Progenitor cell of endocrine pancreas (in vitro differentiated cells): ENCODE results near the gene AVP. TPM values are rescaled to one million over a fixed set of nuclear protein-coding genes. Genes with fewer than 3 reads are reported as not detected.

ENCODE experiments used
- DNase-seq: peaks from one replicate; pipeline ENCODE4 v3.0.0; 2021; ENCODE audit warnings: low spot score; ENCODE audit not compliant: unreplicated experiment
- H3K27ac Mint-ChIP-seq: 2 replicates; pipeline ENCODE4 v1.8.0; 2021; ENCODE audit warnings: mild to moderate bottlenecking, moderate library complexity, mixed read lengths
- H3K27me3 Mint-ChIP-seq: 2 replicates; pipeline ENCODE4 v1.8.0; 2021; ENCODE audit warnings: mixed read lengths
- H3K36me3 Mint-ChIP-seq: 2 replicates; pipeline ENCODE4 v1.8.0; 2022; ENCODE audit warnings: mixed read lengths; ENCODE audit not compliant: insufficient read depth
- H3K4me1 Mint-ChIP-seq: 2 replicates; pipeline ENCODE4 v1.8.0; 2021; ENCODE audit warnings: low read depth, mixed read lengths
- H3K4me3 Mint-ChIP-seq: 2 replicates; pipeline ENCODE4 v1.8.0; 2021; ENCODE audit warnings: low read depth, mild to moderate bottlenecking, moderate library complexity, mixed read lengths
- H3K9me3 Mint-ChIP-seq: 2 replicates; pipeline ENCODE4 v1.8.0; 2021; ENCODE audit warnings: low read depth, mixed read lengths
- total RNA-seq: library from RNA; stranded (reverse); gene quantifications from 2 replicates; pipeline ENCODE4 v1.2.1, GENCODE V29; 2021
- TF ChIP-seq, protein P1 (sequence below): fragments of 200-600 bp; sonication (generic); IDR thresholded peaks from one replicate; pipeline ENCODE4 v1.5.0; 2021; ENCODE audit warnings: antibody characterized with exemption, mild to moderate bottlenecking; ENCODE audit not compliant: unreplicated experiment

The AVP gene
- total RNA-seq, 1 donor from 2014 or later: not detected

DNA sequence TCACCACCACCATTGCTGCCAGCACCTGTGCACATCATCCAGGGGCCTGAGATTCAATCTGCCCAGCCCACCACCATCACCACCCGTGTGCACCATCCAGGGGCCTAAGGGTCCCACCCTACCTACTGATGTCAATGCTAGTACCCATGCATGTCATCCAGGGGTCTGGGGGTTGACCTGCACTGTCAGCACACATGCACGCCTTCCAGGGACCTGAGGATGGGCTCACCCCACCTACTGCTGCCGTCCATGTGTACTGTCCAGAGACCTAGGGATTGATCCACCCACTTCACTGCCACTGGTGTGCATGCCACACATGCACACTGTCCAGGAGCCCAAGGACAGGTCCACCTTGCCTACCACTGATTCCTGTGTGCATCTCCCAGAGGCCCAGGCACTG, 25.0 kb downstream of the AVP start:
- peaks cover 4% of the 10 kb centered on the region for H3K9me3 Mint-ChIP-seq
- H3K4me3 Mint-ChIP-seq: no peak overlapping the region
- TF ChIP-seq, protein P1, sequence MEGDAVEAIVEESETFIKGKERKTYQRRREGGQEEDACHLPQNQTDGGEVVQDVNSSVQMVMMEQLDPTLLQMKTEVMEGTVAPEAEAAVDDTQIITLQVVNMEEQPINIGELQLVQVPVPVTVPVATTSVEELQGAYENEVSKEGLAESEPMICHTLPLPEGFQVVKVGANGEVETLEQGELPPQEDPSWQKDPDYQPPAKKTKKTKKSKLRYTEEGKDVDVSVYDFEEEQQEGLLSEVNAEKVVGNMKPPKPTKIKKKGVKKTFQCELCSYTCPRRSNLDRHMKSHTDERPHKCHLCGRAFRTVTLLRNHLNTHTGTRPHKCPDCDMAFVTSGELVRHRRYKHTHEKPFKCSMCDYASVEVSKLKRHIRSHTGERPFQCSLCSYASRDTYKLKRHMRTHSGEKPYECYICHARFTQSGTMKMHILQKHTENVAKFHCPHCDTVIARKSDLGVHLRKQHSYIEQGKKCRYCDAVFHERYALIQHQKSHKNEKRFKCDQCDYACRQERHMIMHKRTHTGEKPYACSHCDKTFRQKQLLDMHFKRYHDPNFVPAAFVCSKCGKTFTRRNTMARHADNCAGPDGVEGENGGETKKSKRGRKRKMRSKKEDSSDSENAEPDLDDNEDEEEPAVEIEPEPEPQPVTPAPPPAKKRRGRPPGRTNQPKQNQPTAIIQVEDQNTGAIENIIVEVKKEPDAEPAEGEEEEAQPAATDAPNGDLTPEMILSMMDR: no peak
- no peaks in the 10 kb centered on the region for H3K36me3 Mint-ChIP-seq
- H3K27ac Mint-ChIP-seq: no peak overlapping the region
- H3K4me1 Mint-ChIP-seq: peaks cover 6% of the 10 kb centered on the region
- no peak for DNase-seq
- H3K27me3 Mint-ChIP-seq: no peaks in the 10 kb centered on the region

DNA sequence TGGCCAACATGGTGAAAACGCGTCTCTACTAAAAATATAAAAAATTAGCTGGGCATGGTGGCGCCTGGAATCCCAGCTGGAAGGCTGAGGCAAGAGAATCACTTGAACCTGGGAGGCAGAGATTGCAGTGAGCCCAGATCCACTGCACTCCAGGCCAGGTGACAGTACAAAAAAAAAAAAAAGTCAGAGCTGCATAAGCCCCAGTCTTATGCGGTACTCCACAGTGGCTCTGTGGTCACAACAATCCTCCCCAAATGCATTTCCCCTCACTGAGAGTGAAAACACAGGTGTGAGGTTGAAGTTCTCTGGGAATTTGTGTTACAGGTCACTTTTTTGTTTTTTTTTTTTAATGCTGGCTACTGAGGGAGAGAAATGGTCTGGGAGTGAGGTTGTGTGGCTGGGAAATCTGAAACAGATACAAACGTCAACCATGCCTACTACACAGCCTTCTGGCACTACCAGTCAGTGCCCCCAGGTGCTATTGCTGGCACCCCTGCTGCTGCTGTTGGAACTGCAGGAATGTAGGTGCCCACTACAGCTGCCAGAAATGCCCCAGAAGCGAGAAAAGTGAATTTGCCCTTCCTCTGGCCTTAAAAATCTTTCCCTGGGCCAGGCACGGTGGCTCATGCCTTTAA, 33.0 kb downstream of the AVP start:
- Mint-ChIP-seq H3K27me3 (no peaks in the 10 kb centered on the region), H3K36me3 (peaks cover 13% of the 10 kb centered on the region), H3K27ac (no peak overlapping the region), H3K4me1 (peaks cover 6% of the 10 kb centered on the region), H3K4me3 (no peak overlapping the region), H3K9me3 (no peaks in the 10 kb centered on the region)
- no peak for DNase-seq
- TF ChIP-seq, protein P1: no peak

DNA sequence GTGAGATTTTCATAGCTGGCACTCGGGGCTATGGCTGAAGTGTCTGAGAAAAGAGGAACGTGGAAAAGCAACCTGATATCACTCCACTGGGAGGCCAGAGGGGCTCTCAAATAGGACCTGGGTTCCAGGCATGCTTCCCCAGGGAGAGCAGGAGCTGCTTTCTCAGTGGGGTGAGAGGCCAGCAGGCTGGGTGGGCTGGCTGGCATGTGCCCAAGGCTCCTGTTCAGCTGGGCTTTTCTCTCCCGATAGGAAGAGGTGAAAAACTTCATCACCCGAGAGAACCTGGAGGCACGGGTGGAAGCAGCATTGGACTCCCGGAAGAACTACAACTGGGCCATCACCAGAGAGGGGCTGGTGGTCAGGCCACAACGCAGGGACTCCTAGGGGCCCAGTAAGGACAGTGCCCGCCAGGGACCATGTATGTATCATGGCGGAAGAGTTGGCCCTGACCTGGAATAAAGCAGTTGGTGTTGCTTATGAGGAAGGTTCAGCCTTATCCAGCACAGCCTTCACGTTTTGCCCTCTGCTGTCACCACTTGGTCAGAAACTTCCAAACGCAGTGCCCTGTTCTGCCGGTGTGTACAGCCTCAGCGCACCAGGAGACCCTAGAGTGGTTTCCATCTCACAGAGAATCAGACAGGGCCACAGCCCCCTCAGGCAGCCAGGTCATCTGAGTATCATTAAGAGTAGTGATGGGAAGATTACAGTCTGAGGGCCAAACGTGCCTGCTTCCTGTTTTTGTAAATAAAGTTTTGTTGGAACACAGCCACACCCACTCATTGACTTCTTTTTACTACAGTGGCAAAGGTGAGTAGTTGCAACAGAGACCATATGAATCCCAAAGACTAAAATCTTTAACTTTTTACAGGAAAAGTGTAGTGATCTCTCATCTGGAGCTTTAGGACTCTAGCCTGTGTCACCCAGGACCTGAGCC, 36.8 kb downstream of the AVP start:
- Mint-ChIP-seq H3K4me3 (peak overlapping the region; percentile 89), H3K27me3 (no peaks in the 10 kb centered on the region), H3K4me1 (peaks cover 14% of the 10 kb centered on the region), H3K9me3 (no peaks in the 10 kb centered on the region), H3K36me3 (peaks cover 13% of the 10 kb centered on the region), H3K27ac (no peak overlapping the region)
- TF ChIP-seq, protein P1: no peak
- no peak for DNase-seq

DNA sequence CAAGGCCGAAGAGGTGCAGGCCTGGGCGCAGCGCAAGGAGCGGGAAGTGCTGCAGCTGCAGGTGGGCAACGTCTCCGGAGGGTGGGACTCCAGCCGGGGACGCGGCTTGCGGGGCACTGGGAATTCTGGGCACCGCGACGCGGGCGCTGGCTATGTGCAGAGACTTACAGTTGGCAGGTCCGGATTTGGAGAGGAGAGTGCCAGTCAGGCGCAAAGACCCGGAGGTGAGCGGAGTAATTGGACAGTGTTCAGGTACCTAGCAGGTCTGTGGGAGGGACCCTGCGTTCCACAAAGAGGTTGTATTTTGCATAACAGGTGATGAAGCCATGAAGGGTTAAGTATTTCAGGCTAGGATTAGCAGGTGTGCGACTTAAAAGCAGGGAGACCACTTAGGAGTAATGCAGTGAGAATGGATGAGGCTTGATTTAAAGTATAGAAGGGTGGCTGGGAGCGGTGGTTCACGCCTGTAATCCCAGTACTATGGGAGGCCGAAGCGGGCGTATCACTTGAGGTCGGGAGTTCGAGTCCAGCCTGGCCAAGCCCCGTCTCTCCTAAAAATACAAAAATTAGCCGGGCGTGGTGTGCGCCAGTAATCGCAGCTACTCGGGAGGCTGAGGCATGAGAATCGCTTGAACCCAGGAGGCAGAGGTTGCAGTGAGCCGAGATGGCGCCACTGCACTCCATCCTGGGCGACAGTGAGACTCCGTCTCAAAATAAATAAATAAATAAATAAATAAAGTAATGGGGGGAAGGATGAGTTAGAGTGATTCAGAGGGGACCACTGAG, 37.7 kb downstream of the AVP start:
- Mint-ChIP-seq H3K9me3 (no peaks in the 10 kb centered on the region), H3K27ac (peak overlapping the region; percentile 91), H3K27me3 (no peaks in the 10 kb centered on the region), H3K36me3 (peaks cover 14% of the 10 kb centered on the region), H3K4me1 (peaks cover 23% of the 10 kb centered on the region), H3K4me3 (peak overlapping the region; percentile 89)
- peak; percentile 22 for DNase-seq
- TF ChIP-seq, protein P1: no peak
